ENCODE data around the gene ADK.
A peak's percentile ranks its signal among the peaks of the same experiment; 100 is the strongest.

The ADK gene

DNA sequence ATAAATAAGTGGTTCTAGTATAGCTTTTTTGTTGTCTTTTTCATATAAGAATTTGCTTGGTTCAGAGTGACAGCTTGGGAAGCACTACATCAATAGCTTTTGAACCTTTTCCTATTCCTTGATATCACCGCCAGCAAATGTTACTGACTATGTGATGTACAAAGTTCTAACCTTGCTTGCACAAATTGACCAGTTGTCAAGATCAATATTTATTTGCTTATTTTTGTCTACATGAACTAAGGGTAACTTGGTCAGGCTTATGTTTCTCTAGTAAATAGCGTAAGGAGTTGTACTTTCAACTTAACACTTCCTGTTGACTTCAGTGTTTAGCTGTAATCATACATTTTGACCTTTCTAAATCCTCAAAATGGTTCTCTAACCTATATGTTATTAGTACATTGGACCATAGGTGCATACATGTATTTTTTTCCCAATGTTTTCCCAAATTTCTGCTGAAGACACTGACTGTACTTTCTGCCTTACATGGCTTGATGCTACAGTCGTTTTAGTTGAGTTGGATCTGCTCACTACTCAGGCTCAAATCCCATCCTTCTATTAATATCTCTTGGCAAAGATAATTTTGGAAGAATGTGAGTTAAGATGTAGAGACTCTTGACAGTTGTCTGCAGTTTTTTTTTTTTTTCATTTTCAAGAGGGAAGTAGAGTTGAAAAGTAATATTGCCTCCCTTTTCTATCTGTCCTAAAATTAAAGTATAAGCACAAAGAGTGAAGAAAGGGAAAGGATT is 436.3 kb downstream of the ADK start:
- DNase-seq (ENCODE audit: low spot score in 2 of 2) = no peak
- Mint-ChIP-seq H3K36me3 (ENCODE audit: insufficient read depth) (peaks cover 5% of the 10 kb centered on the region), H3K27me3 (no peaks in the 10 kb centered on the region), H3K9me3 (no peaks in the 10 kb centered on the region), H3K27ac (ENCODE audit: low read depth) (peak overlapping the region; percentile 94), H3K4me1 (peaks cover 40% of the 10 kb centered on the region), H3K4me3 (peak overlapping the region; percentile 50)
- ATAC-seq (replicated peaks; ENCODE audit: extremely low read depth, poor library complexity, severe bottlenecking) = no peak

DNA sequence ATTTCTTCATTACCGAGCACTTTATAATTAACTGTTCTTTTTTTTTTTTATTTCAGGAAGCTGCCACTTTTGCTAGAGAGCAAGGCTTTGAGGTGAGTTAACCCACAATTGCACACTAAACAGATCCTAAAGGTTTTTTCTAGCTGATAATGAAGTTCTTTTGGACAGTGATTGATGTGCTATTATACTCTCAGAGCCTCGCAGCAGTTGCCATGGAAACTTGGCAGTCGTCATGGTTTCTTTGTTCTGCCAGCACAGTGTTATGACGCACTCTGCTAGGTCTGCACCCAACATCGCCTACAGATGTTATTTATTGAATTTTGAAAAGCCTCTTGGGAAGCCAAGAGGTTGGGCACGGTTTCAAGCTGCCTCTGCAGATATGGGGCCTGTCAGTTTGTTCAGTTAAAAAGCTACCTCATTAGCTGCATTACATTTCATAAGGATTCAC is 438.2 kb downstream of the ADK start:
- H3K27ac Mint-ChIP-seq (ENCODE audit: low read depth) = peak overlapping the region; percentile 51
- H3K27me3 Mint-ChIP-seq = no peaks in the 10 kb centered on the region
- no peaks in the 10 kb centered on the region for H3K9me3 Mint-ChIP-seq
- DNase-seq (ENCODE audit: low spot score in 2 of 2) (peak; percentile 62 to 80), ATAC-seq (replicated peaks; ENCODE audit: extremely low read depth, poor library complexity, severe bottlenecking) (peak; percentile 85)
- H3K36me3 Mint-ChIP-seq (ENCODE audit: insufficient read depth) = peaks cover 5% of the 10 kb centered on the region
- no peak overlapping the region for H3K4me3 Mint-ChIP-seq
- peaks cover 40% of the 10 kb centered on the region for H3K4me1 Mint-ChIP-seq

DNA sequence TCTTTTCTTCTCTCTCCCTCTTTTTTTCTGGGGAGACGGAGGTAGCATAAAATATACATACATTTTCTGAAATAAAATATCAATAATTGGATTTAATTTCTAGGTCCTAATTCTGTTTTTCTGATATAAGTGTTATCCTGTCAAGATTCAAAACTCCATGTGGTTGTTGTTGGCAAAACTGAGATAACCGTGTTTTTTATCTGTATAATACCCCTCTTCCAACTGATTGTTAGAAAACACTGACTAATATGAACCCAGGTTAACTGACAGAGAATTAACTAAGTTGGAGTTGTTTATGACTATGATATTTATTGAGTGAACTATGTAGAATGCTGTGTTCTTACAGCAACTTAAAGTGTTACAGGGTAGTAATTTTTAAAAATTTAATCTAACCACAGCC is 438.8 kb downstream of the ADK start:
- ATAC-seq (replicated peaks; ENCODE audit: extremely low read depth, poor library complexity, severe bottlenecking) (no peak), DNase-seq (ENCODE audit: low spot score in 2 of 2) (no peak)
- Mint-ChIP-seq H3K4me3 (no peak overlapping the region), H3K4me1 (peaks cover 35% of the 10 kb centered on the region), H3K27me3 (no peaks in the 10 kb centered on the region), H3K9me3 (no peaks in the 10 kb centered on the region), H3K36me3 (ENCODE audit: insufficient read depth) (peaks cover 5% of the 10 kb centered on the region), H3K27ac (ENCODE audit: low read depth) (peak overlapping the region; percentile 51)

DNA sequence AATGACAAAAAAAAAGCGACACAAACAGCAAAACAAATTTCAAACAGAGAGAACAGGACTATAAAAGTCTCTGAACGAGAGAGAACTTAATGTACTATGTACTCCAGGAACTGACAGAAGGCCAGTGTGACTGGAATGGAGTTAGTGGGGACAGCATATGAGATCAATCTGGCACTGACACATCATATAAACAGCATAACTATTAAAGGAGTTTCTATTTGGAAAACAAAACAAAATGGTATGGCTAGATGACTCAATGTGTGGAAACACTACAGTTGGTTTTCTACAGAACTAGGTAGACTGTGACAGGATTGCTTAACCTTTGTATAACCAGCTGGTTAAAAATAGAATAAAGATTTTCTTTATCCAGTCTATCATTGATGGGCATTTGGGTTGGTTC is 442.4 kb downstream of the ADK start:
- H3K4me3 Mint-ChIP-seq = no peak overlapping the region
- no peak overlapping the region for H3K27ac Mint-ChIP-seq (ENCODE audit: low read depth)
- DNase-seq (ENCODE audit: low spot score in 2 of 2) = no peak
- no peaks in the 10 kb centered on the region for H3K27me3 Mint-ChIP-seq
- no peak for ATAC-seq (replicated peaks; ENCODE audit: extremely low read depth, poor library complexity, severe bottlenecking)
- no peaks in the 10 kb centered on the region for H3K9me3 Mint-ChIP-seq
- H3K36me3 Mint-ChIP-seq (ENCODE audit: insufficient read depth) = peaks cover 5% of the 10 kb centered on the region
- H3K4me1 Mint-ChIP-seq = peaks cover 13% of the 10 kb centered on the region

DNA sequence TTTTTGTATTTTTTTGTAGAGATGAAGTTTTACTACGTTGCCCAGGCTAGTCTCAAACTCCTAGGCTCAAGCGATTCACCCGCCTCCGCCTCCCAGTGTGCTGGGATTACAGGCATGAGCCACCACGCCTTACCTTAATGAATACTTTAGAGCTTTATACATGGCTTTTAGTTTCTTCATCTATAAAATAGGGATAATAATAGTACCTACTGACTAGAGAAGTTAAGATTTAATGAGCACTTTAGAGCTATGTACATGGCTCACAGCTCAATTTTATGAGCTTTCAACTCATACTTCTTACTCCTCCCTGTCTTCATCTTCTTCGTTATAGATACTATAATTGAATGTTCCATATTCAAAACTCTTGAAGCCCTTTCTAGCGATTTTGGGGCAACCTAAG is 445.7 kb downstream of the ADK start:
- Mint-ChIP-seq H3K4me1 (peaks cover 9% of the 10 kb centered on the region), H3K36me3 (ENCODE audit: insufficient read depth) (peaks cover under 1% of the 10 kb centered on the region), H3K4me3 (no peak overlapping the region), H3K27me3 (no peaks in the 10 kb centered on the region), H3K27ac (ENCODE audit: low read depth) (no peak overlapping the region), H3K9me3 (no peaks in the 10 kb centered on the region)
- no peak for DNase-seq (ENCODE audit: low spot score in 2 of 2)
- ATAC-seq (replicated peaks; ENCODE audit: extremely low read depth, poor library complexity, severe bottlenecking) = no peak

DNA sequence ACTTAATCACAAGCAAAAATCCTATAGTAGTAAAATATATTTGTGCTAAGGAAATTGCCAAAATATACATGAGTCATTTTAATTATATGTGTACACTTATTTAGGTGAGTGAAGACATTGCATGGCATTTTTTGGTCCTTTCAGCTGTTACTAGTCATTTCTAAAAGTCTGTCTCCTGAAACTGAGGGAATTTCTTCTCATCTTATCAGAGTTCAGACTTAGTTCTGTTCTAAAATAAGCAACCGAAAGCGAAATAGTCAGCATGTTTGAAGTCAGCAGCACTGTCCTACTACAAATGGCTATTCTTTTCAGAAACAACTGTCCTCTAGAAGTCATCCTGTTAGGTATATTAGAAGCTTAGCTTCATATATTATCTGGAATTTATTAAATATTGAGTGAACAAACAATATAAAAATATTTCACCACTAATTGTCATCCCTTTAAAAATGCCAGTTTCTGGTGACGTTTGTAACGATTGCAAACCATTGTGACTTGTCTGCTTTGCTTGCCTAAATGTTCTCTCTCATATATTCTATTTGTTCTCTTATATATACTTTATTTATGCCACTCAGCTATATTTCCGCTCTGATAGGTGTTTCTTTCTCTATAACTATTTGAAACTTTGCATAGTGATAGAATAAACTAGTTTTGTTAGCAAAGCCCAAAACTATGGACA is 448.0 kb downstream of the ADK start:
- Mint-ChIP-seq H3K4me3 (no peak overlapping the region), H3K27me3 (no peaks in the 10 kb centered on the region), H3K9me3 (no peaks in the 10 kb centered on the region), H3K36me3 (ENCODE audit: insufficient read depth) (no peaks in the 10 kb centered on the region), H3K27ac (ENCODE audit: low read depth) (no peak overlapping the region), H3K4me1 (peaks cover 14% of the 10 kb centered on the region)
- DNase-seq (ENCODE audit: low spot score in 2 of 2) (no peak), ATAC-seq (replicated peaks; ENCODE audit: extremely low read depth, poor library complexity, severe bottlenecking) (no peak)

DNA sequence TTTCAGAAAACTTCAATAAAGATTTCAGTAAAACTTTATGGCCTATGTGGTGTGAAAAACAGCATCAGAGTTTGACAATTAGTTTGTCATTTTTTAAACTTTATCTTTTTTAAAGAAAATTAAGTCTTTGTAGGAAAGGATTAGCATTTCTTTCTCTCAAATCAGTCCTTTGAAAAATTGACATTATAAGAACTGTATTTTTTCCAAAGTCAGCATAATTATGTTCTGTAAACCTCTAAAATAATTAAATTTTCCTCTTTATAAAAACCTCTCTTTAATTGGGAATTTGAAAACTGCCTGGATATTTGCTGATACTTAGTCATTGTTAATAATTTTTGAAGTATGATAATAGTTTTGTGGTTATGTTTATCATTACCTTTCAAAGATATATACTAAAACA is 448.7 kb downstream of the ADK start:
- H3K27ac Mint-ChIP-seq (ENCODE audit: low read depth) = no peak overlapping the region
- no peak overlapping the region for H3K4me3 Mint-ChIP-seq
- ATAC-seq (replicated peaks; ENCODE audit: extremely low read depth, poor library complexity, severe bottlenecking) = no peak
- H3K9me3 Mint-ChIP-seq = no peaks in the 10 kb centered on the region
- H3K4me1 Mint-ChIP-seq = peaks cover 17% of the 10 kb centered on the region
- DNase-seq (ENCODE audit: low spot score in 2 of 2) = no peak
- no peaks in the 10 kb centered on the region for H3K27me3 Mint-ChIP-seq
- H3K36me3 Mint-ChIP-seq (ENCODE audit: insufficient read depth) = no peaks in the 10 kb centered on the region

DNA sequence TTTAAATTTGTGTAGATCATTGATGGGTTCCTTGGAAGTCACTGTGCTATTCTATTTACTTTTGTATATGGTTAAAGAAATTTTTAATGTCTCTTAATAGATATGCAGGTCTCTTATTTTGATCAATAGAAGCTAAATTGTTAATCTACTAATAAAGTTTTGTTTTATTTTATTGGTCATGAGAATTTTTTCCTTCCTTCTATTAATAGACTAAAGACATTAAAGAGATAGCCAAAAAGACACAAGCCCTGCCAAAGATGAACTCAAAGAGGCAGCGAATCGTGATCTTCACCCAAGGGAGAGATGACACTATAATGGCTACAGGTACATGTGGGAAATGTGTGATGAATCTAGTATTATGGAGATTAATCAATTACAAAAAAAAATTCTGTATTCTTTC is 449.1 kb downstream of the ADK start:
- Mint-ChIP-seq H3K27me3 (no peaks in the 10 kb centered on the region), H3K36me3 (ENCODE audit: insufficient read depth) (peaks cover 1% of the 10 kb centered on the region), H3K9me3 (no peaks in the 10 kb centered on the region), H3K4me1 (peaks cover 17% of the 10 kb centered on the region), H3K27ac (ENCODE audit: low read depth) (no peak overlapping the region), H3K4me3 (no peak overlapping the region)
- ATAC-seq (replicated peaks; ENCODE audit: extremely low read depth, poor library complexity, severe bottlenecking) (no peak), DNase-seq (ENCODE audit: low spot score in 2 of 2) (no peak)

DNA sequence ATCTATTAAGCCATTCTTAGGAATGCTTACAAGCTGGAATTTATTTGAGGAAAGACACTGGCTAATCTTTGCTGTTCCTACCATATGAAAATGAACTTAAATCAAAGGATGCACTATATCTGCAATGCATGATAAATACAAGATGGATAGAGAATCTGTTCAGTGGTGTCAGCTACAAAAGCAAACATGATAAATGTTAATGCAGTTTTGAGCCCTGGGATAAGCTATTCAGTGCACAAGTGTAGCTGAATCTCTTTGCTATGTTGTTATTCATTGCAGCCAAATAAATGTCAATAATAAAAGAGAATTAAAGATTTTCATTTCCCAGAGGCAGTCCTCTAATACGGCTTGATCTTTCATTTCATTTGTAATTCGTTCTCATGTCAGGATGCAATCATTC is 451.6 kb downstream of the ADK start:
- no peak overlapping the region for H3K27ac Mint-ChIP-seq (ENCODE audit: low read depth)
- DNase-seq (ENCODE audit: low spot score in 2 of 2) = no peak
- peaks cover 12% of the 10 kb centered on the region for H3K4me1 Mint-ChIP-seq
- peaks cover 1% of the 10 kb centered on the region for H3K36me3 Mint-ChIP-seq (ENCODE audit: insufficient read depth)
- ATAC-seq (replicated peaks; ENCODE audit: extremely low read depth, poor library complexity, severe bottlenecking) = no peak
- H3K4me3 Mint-ChIP-seq = no peak overlapping the region
- H3K27me3 Mint-ChIP-seq = no peaks in the 10 kb centered on the region
- no peaks in the 10 kb centered on the region for H3K9me3 Mint-ChIP-seq

DNA sequence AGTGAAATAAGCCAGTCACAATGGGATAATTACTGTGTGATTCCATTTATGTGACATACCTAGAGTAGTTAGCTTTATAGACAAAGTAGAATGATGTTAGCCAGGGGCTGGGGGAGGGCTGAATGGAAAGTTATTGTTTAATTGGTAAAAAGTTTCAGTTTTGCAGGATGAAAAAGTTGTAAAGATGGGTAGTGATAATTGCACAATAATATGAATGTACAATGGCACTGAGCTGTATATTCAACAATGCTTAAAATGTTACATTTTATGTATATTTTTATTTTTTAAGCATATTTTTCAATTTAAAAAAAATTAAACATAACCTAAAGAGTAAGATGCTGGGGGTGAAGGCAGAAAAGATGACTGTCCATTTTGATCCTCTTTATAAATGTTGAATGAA is 459.3 kb downstream of the ADK start:
- no peak for ATAC-seq (replicated peaks; ENCODE audit: extremely low read depth, poor library complexity, severe bottlenecking)
- Mint-ChIP-seq H3K4me3 (no peak overlapping the region), H3K27ac (ENCODE audit: low read depth) (no peak overlapping the region), H3K27me3 (no peaks in the 10 kb centered on the region), H3K9me3 (no peaks in the 10 kb centered on the region), H3K4me1 (no peaks in the 10 kb centered on the region), H3K36me3 (ENCODE audit: insufficient read depth) (peaks cover 1% of the 10 kb centered on the region)
- DNase-seq (ENCODE audit: low spot score in 2 of 2) = no peak

DNA sequence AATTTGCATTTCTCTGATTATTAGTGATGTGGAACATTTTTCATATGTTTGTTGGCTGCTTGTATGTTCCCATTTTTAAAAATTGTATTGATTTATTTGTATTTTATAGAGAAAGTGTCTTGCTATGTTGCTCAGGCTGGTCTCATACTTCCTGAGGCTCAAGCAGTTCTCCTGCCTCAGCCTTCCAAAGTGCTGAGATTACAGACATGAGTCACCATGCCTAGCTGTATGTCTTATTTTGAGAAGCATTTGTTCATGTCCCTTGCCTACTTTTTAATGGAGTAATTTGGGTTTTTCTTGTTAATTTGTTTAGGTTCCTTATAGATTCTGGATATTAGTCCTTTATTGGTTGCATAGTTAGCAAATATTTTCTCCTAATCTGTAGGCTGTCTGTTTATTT is 461.2 kb downstream of the ADK start:
- DNase-seq (ENCODE audit: low spot score in 2 of 2) (no peak), ATAC-seq (replicated peaks; ENCODE audit: extremely low read depth, poor library complexity, severe bottlenecking) (no peak)
- Mint-ChIP-seq H3K9me3 (no peaks in the 10 kb centered on the region), H3K27me3 (no peaks in the 10 kb centered on the region), H3K27ac (ENCODE audit: low read depth) (no peak overlapping the region), H3K4me3 (no peak overlapping the region), H3K36me3 (ENCODE audit: insufficient read depth) (peaks cover 1% of the 10 kb centered on the region), H3K4me1 (no peaks in the 10 kb centered on the region)

DNA sequence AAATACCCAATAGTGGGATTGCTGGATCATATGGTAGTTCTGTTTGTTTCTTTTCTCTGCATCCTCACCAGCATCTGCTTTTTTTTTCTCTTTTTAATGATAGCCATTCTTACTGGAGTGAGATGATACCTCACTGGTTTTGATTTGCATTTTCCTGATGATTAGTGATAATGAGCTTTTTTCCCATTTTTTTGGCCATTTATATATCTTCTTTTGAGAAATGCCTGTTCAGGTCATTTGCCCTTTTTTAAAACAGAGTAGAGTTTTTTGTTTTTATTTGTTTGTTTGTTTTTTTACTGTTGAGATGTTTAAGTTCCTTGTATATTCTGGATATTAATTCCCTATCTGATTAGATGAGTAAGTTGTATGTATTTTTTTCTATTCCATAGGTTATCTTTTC is 469.6 kb downstream of the ADK start:
- Mint-ChIP-seq H3K4me1 (no peaks in the 10 kb centered on the region), H3K27me3 (no peaks in the 10 kb centered on the region), H3K27ac (ENCODE audit: low read depth) (no peak overlapping the region), H3K4me3 (no peak overlapping the region), H3K36me3 (ENCODE audit: insufficient read depth) (peaks cover 5% of the 10 kb centered on the region), H3K9me3 (no peaks in the 10 kb centered on the region)
- ATAC-seq (replicated peaks; ENCODE audit: extremely low read depth, poor library complexity, severe bottlenecking) = no peak
- DNase-seq (ENCODE audit: low spot score in 2 of 2) = no peak

DNA sequence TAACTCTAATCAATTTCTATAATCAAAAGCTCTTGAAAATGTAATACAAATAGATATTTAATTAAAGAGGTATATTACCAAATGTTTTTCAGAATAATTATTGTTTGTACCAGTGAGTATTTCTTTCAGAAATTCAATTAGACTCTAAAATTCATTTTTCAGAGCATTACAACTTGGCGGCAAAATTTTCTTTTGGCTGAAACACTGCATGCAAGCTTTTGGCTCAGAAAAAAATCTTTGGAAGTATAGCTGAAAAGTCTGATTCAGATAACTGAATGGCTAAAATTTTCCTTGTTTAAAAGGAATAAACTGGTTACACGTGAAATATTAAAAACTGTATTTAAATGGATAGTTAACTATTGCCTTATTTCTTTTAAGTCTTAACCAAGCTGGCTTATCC is 472.8 kb downstream of the ADK start:
- H3K27ac Mint-ChIP-seq (ENCODE audit: low read depth) = no peak overlapping the region
- no peaks in the 10 kb centered on the region for H3K27me3 Mint-ChIP-seq

More for the DNA sequence above, 472.8 kb downstream of the ADK start:
- Mint-ChIP-seq H3K36me3 (ENCODE audit: insufficient read depth) (peaks cover 4% of the 10 kb centered on the region), H3K9me3 (no peaks in the 10 kb centered on the region), H3K4me1 (no peaks in the 10 kb centered on the region), H3K4me3 (no peak overlapping the region)
- no peak for ATAC-seq (replicated peaks; ENCODE audit: extremely low read depth, poor library complexity, severe bottlenecking)
- no peak for DNase-seq (ENCODE audit: low spot score in 2 of 2)
